Neutrophil (primary cell): ENCODE results near the gene PCED1B.

Source experiments
- H3K27ac ChIP-seq: fragments of 200-600 bp; sonication (generic); 2 replicates; pipeline ENCODE4 v1.5.1; 2016; ENCODE audit warnings: mild to moderate bottlenecking, moderate library complexity
- H3K27me3 ChIP-seq: fragments of 200-600 bp; sonication (generic); 2 replicates; pipeline ENCODE4 v1.6.0; 2016; ENCODE audit warnings: mild to moderate bottlenecking
- H3K36me3 ChIP-seq: fragments of 200-600 bp; sonication (generic); 2 replicates; pipeline ENCODE4 v1.5.1; 2017
- H3K4me1 ChIP-seq, 2 experiments: fragments of 200-600 bp in 1 of 2; sonication (generic) in 1 of 2; 1 replicate in 1 of 2; 2 replicates in 1 of 2; pipeline versions ENCODE4 v1.5.1 to v1.6.1; 2013 to 2016; ENCODE audit warnings: low read depth in 1 of 2, low read length in 1 of 2, mild to moderate bottlenecking in 1 of 2, moderate library complexity in 1 of 2; ENCODE audit not compliant: control insufficient read depth in 1 of 2, insufficient read depth in 1 of 2
- H3K4me3 ChIP-seq, 2 experiments: fragments of 200-600 bp in 1 of 2; sonication (generic) in 1 of 2; 1 replicate in 1 of 2; 2 replicates in 1 of 2; pipeline ENCODE4 v1.5.1; 2013 to 2016; ENCODE audit warnings: low read depth in 1 of 2, low read length in 1 of 2, mild to moderate bottlenecking in 1 of 2, moderate library complexity in 1 of 2
- H3K9me3 ChIP-seq: fragments of 200-600 bp; sonication (generic); 2 replicates; pipeline ENCODE4 v1.5.1; 2016
- TF ChIP-seq, protein P1 (sequence below): fragments of 200-600 bp; sonication (generic); IDR thresholded peaks from 2 replicates; pipeline ENCODE4 v1.5.1; 2016; ENCODE audit warnings: antibody characterized with exemption

Gene PCED1B

DNA sequence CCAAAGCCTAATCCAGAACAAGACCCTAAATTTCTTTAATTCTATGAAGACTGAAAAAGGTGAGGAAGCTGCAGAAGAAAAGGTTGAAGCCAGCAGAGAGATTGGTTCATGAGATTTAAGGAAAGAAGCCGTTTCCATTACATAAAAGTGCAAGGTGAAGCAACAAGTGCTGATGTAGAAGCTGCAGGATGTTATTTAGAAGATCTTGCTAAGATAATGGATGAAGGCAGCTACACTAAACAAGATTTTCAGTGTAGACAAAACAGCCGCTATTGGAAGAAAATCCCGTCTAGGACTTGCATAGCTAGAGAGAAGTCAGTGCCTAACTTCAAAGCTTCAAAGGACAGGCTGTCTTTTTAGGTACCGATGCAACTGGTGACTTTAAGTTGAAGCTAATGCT is 65.8 kb downstream of the PCED1B start:
- Histone ChIP-seq H3K4me1 (no peaks in the 10 kb centered on the region), H3K36me3 (no peaks in the 10 kb centered on the region), H3K9me3 (no peaks in the 10 kb centered on the region), H3K4me3 (no peak overlapping the region), H3K27ac (no peak overlapping the region), H3K27me3 (no peaks in the 10 kb centered on the region)
- TF ChIP-seq, protein P1, sequence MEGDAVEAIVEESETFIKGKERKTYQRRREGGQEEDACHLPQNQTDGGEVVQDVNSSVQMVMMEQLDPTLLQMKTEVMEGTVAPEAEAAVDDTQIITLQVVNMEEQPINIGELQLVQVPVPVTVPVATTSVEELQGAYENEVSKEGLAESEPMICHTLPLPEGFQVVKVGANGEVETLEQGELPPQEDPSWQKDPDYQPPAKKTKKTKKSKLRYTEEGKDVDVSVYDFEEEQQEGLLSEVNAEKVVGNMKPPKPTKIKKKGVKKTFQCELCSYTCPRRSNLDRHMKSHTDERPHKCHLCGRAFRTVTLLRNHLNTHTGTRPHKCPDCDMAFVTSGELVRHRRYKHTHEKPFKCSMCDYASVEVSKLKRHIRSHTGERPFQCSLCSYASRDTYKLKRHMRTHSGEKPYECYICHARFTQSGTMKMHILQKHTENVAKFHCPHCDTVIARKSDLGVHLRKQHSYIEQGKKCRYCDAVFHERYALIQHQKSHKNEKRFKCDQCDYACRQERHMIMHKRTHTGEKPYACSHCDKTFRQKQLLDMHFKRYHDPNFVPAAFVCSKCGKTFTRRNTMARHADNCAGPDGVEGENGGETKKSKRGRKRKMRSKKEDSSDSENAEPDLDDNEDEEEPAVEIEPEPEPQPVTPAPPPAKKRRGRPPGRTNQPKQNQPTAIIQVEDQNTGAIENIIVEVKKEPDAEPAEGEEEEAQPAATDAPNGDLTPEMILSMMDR: no peak

DNA sequence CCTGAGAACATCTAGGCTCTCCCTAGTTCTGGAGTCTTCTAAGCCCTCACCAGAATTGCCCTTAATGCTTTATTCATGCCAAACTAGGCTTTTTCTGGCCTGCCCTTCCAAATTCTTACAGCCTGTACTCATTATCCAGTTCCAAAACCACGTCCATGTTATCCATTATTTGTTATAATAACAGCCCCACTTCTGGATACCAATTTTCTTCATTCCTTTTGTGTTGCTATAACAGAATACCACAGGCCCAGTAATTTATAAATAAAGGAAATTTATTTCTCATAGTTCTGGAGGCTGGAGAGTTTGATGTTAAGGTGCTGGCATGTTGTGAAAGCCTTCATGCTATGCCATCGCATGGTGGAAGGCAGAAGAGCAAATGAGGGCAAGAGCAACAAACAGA is 68.3 kb downstream of the PCED1B start:
- H3K27ac ChIP-seq: no peak overlapping the region
- no peaks in the 10 kb centered on the region for H3K4me1 ChIP-seq
- no peaks in the 10 kb centered on the region for H3K27me3 ChIP-seq
- no peaks in the 10 kb centered on the region for H3K36me3 ChIP-seq
- TF ChIP-seq, protein P1: no peak
- no peaks in the 10 kb centered on the region for H3K9me3 ChIP-seq
- H3K4me3 ChIP-seq: no peak overlapping the region

DNA sequence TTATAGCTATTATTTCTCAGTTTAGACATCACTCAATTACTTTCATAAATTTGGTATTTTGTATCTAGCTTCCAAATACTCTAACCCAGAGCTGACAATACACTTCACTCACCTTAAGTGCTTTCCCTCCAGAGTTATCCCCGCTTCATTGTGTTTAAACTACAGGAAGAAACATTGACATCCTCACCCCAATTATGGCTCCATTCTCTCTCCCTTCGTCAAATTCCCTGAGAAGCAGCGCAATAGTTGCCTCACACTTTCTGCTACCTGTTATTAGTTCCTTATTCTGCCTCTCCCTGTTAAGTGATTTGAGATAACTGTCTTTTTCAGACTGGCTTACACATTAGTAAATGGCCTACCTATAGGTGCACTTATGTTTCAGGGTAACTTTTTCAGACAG is 69.7 kb downstream of the PCED1B start:
- H3K9me3 ChIP-seq: no peaks in the 10 kb centered on the region
- no peak overlapping the region for H3K4me3 ChIP-seq
- no peaks in the 10 kb centered on the region for H3K36me3 ChIP-seq
- H3K27ac ChIP-seq: no peak overlapping the region
- TF ChIP-seq, protein P1: no peak
- H3K4me1 ChIP-seq: no peaks in the 10 kb centered on the region
- H3K27me3 ChIP-seq: no peaks in the 10 kb centered on the region

DNA sequence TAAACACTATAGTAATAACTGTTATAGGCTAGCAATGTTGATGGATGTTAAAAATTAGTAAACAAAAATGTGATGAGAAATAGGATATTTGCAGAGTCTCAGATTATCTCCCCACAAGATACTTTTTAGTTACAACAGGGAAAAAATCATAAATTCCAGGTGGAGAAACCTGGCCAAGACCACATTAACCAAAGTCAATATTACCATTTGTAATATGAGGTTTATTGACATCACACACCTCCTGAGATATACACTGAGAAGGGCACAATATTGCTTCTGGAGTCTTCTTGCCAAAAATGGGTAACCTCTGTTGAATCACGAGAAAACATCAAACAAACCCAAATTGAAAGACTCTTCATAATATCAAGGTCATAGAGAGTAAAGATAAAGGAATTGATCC is 72.7 kb downstream of the PCED1B start:
- Histone ChIP-seq H3K9me3 (no peaks in the 10 kb centered on the region), H3K36me3 (no peaks in the 10 kb centered on the region), H3K4me3 (no peak overlapping the region), H3K27ac (no peak overlapping the region), H3K27me3 (no peaks in the 10 kb centered on the region), H3K4me1 (no peaks in the 10 kb centered on the region)
- TF ChIP-seq, protein P1: no peak

DNA sequence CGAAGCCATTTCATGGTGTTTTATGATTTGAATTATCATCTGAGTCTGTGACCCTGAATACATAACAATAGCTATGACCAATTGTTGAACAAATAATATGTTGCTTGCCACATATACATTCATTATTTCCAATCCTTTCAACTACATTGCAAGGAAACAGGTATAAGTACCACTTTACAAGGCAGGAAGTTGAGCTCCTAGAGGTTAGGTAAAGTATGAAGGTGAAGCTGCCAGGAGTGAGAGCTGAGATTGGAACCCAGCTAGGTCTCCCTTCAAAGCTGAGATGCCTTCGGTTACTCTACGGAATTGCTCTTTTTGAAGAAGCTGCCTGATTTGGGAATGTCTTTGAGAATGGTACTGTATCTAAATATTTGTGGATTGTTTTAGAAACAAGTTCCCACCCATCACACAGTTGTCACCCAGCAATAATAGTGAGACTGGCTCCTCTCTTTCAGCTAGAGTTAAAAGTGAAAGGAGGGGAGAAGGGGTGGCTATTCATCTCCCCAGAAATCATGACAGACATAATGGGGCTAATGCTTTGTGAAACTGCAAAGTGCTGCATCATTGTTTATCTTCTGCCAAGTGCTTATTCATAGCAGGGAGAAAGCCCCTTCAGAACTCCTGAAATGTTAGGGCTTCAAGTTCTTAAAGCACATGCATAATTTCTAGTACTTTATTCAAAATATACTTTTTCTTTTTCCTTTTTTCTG is 76.2 kb downstream of the PCED1B start:
- H3K4me3 ChIP-seq: no peak overlapping the region
- H3K9me3 ChIP-seq: no peaks in the 10 kb centered on the region
- no peaks in the 10 kb centered on the region for H3K27me3 ChIP-seq
- no peaks in the 10 kb centered on the region for H3K4me1 ChIP-seq
- no peak overlapping the region for H3K27ac ChIP-seq
- no peaks in the 10 kb centered on the region for H3K36me3 ChIP-seq
- TF ChIP-seq, protein P1: no peak
